HepG2 (cell line): ENCODE data around the gene NHERF2. TPM values are rescaled to one million over a fixed set of nuclear protein-coding genes. Genes with fewer than 3 reads are reported as not detected.

Source experiments
- AGO1 ChIP-seq: fragments of 200-400 bp; formaldehyde crosslinking; IDR thresholded peaks from 2 replicates; pipeline ENCODE4 v1.6.1; 2017; ENCODE audit warnings: mild to moderate bottlenecking, low read depth, low read length, moderate library complexity; ENCODE audit not compliant: poor library complexity, severe bottlenecking
- FIP1L1 ChIP-seq: fragments of 200-400 bp; formaldehyde crosslinking; IDR thresholded peaks from 2 replicates; pipeline ENCODE4 v1.6.1; 2018; ENCODE audit warnings: low read depth, mild to moderate bottlenecking, low read length, moderate library complexity, borderline replicate concordance; ENCODE audit not compliant: insufficient read depth
- JUN ChIP-seq: sonication (generic); formaldehyde crosslinking; IDR thresholded peaks from 2 replicates; pipeline ENCODE4 v1.4.0; 2020; ENCODE audit warnings: mild to moderate bottlenecking, missing genetic modification reagents
- MIER3 ChIP-seq: IDR thresholded peaks from 2 replicates; pipeline ENCODE4 v1.6.1; 2016; ENCODE audit warnings: missing compliant biosample characterization, borderline replicate concordance
- PPARG ChIP-seq: conservative IDR thresholded peaks from 2 replicates; pipeline ENCODE4 v1.6.1; 2016; ENCODE audit warnings: missing biosample characterization, missing genetic modification reagents
- SALL2 ChIP-seq: sonication (generic); formaldehyde crosslinking; IDR thresholded peaks from 2 replicates; pipeline ENCODE4 v1.8.1; 2023; ENCODE audit warnings: mild to moderate bottlenecking, missing genetic modification reagents, inconsistent platforms
- ZBTB8A ChIP-seq: sonication (generic); formaldehyde crosslinking; IDR thresholded peaks from 2 replicates; pipeline ENCODE4 v1.4.0; 2020; ENCODE audit warnings: mild to moderate bottlenecking, low read depth, missing genetic modification reagents, borderline replicate concordance
- ZEB1 ChIP-seq: IDR thresholded peaks from 2 replicates; pipeline ENCODE4 v1.6.1; 2012; ENCODE audit warnings: mild to moderate bottlenecking, low read depth, inconsistent platforms; ENCODE audit not compliant: insufficient replicate concordance
- ZNF101 ChIP-seq: sonication (generic); formaldehyde crosslinking; IDR thresholded peaks from 2 replicates; pipeline ENCODE4 v1.4.0; 2020; ENCODE audit warnings: mild to moderate bottlenecking, low read depth, missing genetic modification reagents, borderline replicate concordance
- ZNF619 ChIP-seq: sonication (generic); formaldehyde crosslinking; IDR thresholded peaks from 2 replicates; pipeline ENCODE4 v1.4.0; 2020; ENCODE audit warnings: mild to moderate bottlenecking, missing genetic modification reagents
- ZNF879 ChIP-seq: sonication (generic); formaldehyde crosslinking; IDR thresholded peaks from 2 replicates; pipeline ENCODE4 v1.8.1; 2023; ENCODE audit warnings: missing genetic modification reagents
- polyA plus RNA-seq, 8 experiments: library from polyadenylated mRNA; depleted of rRNA in 3 of 8; stranded (reverse) in 7 of 8; unstranded in 1 of 8; fragments of >200 nt; fragmentation: Illumina TruSeq in 4 of 8; extraction: Trizol in 4 of 8; gene quantifications; 2 replicates each; pipeline versions ENCODE4 v1.2.1 to v1.2.3, GENCODE V29; 2011 to 2016; ENCODE audit warnings: low read depth in 4 of 8, missing spikeins in 1 of 8, mixed read lengths in 1 of 8; ENCODE audit not compliant: insufficient read depth in 1 of 8
- total RNA-seq, 5 experiments: library from RNA; depleted of rRNA; stranded (reverse); fragments of >200 nt; fragmentation: Illumina TruSeq; extraction: Trizol; gene quantifications; 2 replicates each; pipeline ENCODE4 v1.2.3, GENCODE V29; 2016; ENCODE audit warnings: low read depth in 1 of 5
- TF ChIP-seq, protein P1 (sequence below): sonication (generic); formaldehyde crosslinking; IDR thresholded peaks from 2 replicates; pipeline ENCODE4 v1.4.0; 2020; ENCODE audit warnings: missing genetic modification reagents
- TF ChIP-seq, protein P2 (sequence below): sonication (generic); formaldehyde crosslinking; IDR thresholded peaks from 2 replicates; pipeline ENCODE4 v1.8.0; 2022; ENCODE audit warnings: low read depth, missing genetic modification reagents
- TF ChIP-seq, protein P3 (sequence below): IDR thresholded peaks from 2 replicates; pipeline ENCODE4 v1.6.1; 2016; ENCODE audit warnings: mild to moderate bottlenecking, missing biosample characterization, missing genetic modification reagents
- TF ChIP-seq, protein P4 (sequence below): conservative IDR thresholded peaks from 2 replicates; pipeline ENCODE4 v1.6.1; 2018; ENCODE audit warnings: missing genetic modification reagents
- TF ChIP-seq, protein P5 (sequence below): sonication (generic); formaldehyde crosslinking; IDR thresholded peaks from 2 replicates; pipeline ENCODE4 v1.5.0; 2020; ENCODE audit warnings: missing genetic modification reagents

Gene NHERF2
- total and polyA plus RNA-seq, 2 of the 13 experiments (the other 11 are each of a cell fraction or from before 2014, with no cell fraction given), result 23.7 to 39.3 TPM

DNA sequence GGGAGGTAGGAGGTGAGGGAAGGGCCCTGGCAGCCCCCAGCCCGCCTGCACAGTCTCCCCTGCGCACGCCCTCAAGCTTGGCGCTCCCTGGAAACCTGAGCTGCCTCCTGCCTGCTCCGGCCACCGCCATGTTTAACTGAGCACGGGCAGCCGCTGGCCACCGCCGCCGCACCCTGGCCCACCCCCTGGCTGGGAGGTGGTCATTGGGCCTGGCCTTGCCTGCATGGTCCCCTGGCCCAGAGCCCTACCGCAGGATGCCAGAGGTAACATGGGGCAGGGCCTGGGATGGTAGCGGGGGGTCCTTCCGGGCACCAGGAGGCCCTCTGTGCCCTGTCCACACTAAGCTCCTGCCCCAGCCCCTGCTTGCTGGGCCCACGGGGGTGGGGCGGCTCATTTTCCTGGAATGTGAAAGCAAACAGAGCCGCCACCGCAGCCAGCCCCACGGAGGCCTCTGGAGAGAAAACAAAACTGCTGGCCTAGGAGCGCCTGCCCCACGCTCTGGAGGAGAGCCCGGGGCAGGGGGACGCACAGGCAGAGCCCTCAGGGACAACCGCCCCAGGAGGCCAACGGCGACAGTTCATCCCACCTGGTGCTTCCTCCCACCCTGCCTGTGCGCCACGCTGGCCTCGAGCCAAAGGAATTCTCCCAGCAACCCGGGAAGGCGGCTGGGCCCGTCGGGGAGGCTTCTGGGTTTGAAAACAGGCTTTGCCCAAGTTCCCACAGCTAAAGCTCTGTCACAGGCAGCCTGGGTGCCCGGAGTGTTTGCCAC lies 8.9 kb downstream of the NHERF2 start (continued):
- TF ChIP-seq, protein P1, sequence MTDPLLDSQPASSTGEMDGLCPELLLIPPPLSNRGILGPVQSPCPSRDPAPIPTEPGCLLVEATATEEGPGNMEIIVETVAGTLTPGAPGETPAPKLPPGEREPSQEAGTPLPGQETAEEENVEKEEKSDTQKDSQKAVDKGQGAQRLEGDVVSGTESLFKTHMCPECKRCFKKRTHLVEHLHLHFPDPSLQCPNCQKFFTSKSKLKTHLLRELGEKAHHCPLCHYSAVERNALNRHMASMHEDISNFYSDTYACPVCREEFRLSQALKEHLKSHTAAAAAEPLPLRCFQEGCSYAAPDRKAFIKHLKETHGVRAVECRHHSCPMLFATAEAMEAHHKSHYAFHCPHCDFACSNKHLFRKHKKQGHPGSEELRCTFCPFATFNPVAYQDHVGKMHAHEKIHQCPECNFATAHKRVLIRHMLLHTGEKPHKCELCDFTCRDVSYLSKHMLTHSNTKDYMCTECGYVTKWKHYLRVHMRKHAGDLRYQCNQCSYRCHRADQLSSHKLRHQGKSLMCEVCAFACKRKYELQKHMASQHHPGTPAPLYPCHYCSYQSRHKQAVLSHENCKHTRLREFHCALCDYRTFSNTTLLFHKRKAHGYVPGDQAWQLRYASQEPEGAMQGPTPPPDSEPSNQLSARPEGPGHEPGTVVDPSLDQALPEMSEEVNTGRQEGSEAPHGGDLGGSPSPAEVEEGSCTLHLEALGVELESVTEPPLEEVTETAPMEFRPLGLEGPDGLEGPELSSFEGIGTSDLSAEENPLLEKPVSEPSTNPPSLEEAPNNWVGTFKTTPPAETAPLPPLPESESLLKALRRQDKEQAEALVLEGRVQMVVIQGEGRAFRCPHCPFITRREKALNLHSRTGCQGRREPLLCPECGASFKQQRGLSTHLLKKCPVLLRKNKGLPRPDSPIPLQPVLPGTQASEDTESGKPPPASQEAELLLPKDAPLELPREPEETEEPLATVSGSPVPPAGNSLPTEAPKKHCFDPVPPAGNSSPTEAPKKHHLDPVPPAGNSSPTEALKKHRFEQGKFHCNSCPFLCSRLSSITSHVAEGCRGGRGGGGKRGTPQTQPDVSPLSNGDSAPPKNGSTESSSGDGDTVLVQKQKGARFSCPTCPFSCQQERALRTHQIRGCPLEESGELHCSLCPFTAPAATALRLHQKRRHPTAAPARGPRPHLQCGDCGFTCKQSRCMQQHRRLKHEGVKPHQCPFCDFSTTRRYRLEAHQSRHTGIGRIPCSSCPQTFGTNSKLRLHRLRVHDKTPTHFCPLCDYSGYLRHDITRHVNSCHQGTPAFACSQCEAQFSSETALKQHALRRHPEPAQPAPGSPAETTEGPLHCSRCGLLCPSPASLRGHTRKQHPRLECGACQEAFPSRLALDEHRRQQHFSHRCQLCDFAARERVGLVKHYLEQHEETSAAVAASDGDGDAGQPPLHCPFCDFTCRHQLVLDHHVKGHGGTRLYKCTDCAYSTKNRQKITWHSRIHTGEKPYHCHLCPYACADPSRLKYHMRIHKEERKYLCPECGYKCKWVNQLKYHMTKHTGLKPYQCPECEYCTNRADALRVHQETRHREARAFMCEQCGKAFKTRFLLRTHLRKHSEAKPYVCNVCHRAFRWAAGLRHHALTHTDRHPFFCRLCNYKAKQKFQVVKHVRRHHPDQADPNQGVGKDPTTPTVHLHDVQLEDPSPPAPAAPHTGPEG (CRISPR knock-in tag), result no peak
- TF ChIP-seq JUN (CRISPR knock-in tag), result 0 out of 2 replicates have a peak, but pooled peaks have one; percentile 9
- TF ChIP-seq, protein P2, sequence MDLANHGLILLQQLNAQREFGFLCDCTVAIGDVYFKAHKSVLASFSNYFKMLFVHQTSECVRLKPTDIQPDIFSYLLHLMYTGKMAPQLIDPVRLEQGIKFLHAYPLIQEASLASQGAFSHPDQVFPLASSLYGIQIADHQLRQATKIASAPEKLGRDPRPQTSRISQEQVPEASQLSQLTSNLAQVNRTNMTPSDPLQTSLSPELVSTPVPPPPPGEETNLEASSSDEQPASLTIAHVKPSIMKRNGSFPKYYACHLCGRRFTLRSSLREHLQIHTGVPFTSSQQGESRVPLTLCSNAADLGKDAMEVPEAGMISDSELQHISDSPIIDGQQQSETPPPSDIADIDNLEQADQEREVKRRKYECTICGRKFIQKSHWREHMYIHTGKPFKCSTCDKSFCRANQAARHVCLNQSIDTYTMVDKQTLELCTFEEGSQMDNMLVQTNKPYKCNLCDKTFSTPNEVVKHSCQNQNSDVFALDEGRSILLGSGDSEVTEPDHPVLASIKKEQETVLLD (CRISPR knock-in tag), result 0 out of 2 replicates have a peak, but pooled peaks have one; percentile 22
- 0 out of 2 replicates have a peak, but pooled peaks have one; percentile 70 for TF ChIP-seq FIP1L1
- 0 out of 2 replicates have a peak, but pooled peaks have one; percentile 22 for TF ChIP-seq ZNF879 (CRISPR knock-in tag)
- TF ChIP-seq ZNF619 (CRISPR knock-in tag), result peak; percentile 49; the same call in 1 of the 2 replicates
- TF ChIP-seq PPARG (CRISPR knock-in tag), result peak; percentile 76
- TF ChIP-seq ZBTB8A (CRISPR knock-in tag), result no peak
- peak; percentile 32; the same call in 1 of the 2 replicates for TF ChIP-seq SALL2 (CRISPR knock-in tag)
- peak; percentile 25 for TF ChIP-seq ZEB1
- peak; percentile 81; the same call in 1 of the 2 replicates for TF ChIP-seq MIER3 (CRISPR knock-in tag)
- TF ChIP-seq, protein P3, sequence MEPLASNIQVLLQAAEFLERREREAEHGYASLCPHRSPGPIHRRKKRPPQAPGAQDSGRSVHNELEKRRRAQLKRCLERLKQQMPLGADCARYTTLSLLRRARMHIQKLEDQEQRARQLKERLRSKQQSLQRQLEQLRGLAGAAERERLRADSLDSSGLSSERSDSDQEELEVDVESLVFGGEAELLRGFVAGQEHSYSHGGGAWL (CRISPR knock-in tag), result peak; percentile 79
- no peak for TF ChIP-seq AGO1
- TF ChIP-seq, protein P4, sequence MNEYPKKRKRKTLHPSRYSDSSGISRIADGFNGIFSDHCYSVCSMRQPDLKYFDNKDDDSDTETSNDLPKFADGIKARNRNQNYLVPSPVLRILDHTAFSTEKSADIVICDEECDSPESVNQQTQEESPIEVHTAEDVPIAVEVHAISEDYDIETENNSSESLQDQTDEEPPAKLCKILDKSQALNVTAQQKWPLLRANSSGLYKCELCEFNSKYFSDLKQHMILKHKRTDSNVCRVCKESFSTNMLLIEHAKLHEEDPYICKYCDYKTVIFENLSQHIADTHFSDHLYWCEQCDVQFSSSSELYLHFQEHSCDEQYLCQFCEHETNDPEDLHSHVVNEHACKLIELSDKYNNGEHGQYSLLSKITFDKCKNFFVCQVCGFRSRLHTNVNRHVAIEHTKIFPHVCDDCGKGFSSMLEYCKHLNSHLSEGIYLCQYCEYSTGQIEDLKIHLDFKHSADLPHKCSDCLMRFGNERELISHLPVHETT, result peak; percentile 76; the same call in 1 of the 2 replicates
- TF ChIP-seq, protein P5, sequence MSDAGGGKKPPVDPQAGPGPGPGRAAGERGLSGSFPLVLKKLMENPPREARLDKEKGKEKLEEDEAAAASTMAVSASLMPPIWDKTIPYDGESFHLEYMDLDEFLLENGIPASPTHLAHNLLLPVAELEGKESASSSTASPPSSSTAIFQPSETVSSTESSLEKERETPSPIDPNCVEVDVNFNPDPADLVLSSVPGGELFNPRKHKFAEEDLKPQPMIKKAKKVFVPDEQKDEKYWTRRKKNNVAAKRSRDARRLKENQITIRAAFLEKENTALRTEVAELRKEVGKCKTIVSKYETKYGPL (CRISPR knock-in tag), result peak; percentile 47; the same call in 1 of the 2 replicates
- TF ChIP-seq ZNF101 (CRISPR knock-in tag), result no peak
